ENCODE data around the gene EMILIN2. TPM values are rescaled to one million over a fixed set of nuclear protein-coding genes. Genes with fewer than 3 reads are reported as not detected.

EMILIN2 gene
- polyA plus RNA-seq, 2 of the 4 experiments (the other 2 are of a cell fraction): 5.4 to 7.8 TPM

DNA sequence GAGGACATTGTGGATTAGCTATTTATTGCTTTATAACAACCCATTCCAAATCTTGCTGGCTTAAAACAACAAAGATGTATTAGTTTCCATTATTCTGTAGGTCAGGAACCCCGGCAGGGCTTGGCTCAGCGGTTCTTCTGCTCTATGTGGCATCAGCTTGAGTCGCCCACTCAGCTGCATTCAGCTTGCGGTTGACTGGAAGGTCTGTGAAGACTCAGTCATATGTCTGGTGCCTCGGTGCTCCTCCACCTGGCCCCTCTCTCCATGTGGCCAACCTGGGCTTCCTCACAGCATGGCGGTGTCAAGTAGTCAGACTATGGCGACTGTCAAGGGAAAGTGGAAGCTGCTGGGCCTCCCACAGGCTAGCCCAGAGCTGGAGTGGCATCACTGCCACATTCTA lies 48.6 kb downstream of the EMILIN2 start:
- CTCF ChIA-PET: no interaction called here
- no peak overlapping the region for H3K27ac ChIP-seq
- H3K9me3 ChIP-seq: no peaks in the 10 kb centered on the region
- DNase-seq (ENCODE audit: low read depth in 1 of 2, low spot score in 1 of 2): no peak
- H3K4me1 ChIP-seq: no peaks in the 10 kb centered on the region
- POLR2A ChIA-PET: no interaction called here
- no peak overlapping the region for H3K4me2 ChIP-seq
- no peak for TF ChIP-seq NR3C1 (IDR thresholded peaks at IDR 0.05)
- TF ChIP-seq, protein P1, sequence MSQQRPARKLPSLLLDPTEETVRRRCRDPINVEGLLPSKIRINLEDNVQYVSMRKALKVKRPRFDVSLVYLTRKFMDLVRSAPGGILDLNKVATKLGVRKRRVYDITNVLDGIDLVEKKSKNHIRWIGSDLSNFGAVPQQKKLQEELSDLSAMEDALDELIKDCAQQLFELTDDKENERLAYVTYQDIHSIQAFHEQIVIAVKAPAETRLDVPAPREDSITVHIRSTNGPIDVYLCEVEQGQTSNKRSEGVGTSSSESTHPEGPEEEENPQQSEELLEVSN (IDR thresholded peaks at IDR 0.05; ENCODE audit: borderline replicate concordance, low read depth): no peak
- FAIRE-seq: no peak
- no peak overlapping the region for H3K4me3 ChIP-seq
- WGBS (ENCODE audit: missing lambda C conversion rate): 62% methylated on average over 7 of the region's 7 CpGs
- ATAC-seq: no peak

DNA sequence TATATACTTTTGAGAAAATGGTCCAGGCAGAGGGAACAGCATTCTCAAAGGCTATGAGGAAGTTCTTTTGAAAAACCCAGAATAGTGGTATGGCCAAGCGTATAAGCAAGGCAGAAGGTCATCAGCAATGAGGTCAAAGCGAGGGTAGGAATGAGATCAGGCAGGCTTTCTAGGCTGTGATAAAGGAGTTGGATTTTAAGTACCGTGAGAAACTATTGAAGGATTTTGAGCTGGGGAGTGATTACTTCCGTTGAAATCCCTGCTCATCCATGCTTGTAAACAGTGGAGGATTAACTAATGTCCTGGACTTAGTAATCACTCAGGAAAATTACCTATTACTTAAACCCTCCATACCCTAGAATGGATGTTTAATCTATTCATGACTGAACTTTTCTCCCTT lies 50.2 kb downstream of the EMILIN2 start:
- WGBS (ENCODE audit: missing lambda C conversion rate): 87% methylated on average over 4 of the region's 4 CpGs
- no peaks in the 10 kb centered on the region for H3K9me3 ChIP-seq
- no peak overlapping the region for H3K4me3 ChIP-seq
- no peak for FAIRE-seq
- no peak for DNase-seq (ENCODE audit: low read depth in 1 of 2, low spot score in 1 of 2)
- POLR2A ChIA-PET: no interaction called here
- TF ChIP-seq, protein P2, sequence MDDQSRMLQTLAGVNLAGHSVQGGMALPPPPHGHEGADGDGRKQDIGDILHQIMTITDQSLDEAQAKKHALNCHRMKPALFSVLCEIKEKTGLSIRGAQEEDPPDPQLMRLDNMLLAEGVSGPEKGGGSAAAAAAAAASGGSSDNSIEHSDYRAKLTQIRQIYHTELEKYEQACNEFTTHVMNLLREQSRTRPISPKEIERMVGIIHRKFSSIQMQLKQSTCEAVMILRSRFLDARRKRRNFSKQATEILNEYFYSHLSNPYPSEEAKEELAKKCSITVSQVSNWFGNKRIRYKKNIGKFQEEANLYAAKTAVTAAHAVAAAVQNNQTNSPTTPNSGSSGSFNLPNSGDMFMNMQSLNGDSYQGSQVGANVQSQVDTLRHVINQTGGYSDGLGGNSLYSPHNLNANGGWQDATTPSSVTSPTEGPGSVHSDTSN (IDR thresholded peaks at IDR 0.05): no peak
- TF ChIP-seq HDAC2 (IDR thresholded peaks at IDR 0.05): no peak
- TF ChIP-seq EP300 (IDR thresholded peaks at IDR 0.05): no peak
- no peak for TF ChIP-seq PHF8 (IDR thresholded peaks at IDR 0.05; ENCODE audit: borderline replicate concordance, low read depth)
- no peak for TF ChIP-seq CHD4 (IDR thresholded peaks at IDR 0.05; ENCODE audit: borderline replicate concordance)
- no peak for TF ChIP-seq CBX2 (IDR thresholded peaks at IDR 0.05; ENCODE audit: borderline replicate concordance, low read depth)
- TF ChIP-seq, protein P3, sequence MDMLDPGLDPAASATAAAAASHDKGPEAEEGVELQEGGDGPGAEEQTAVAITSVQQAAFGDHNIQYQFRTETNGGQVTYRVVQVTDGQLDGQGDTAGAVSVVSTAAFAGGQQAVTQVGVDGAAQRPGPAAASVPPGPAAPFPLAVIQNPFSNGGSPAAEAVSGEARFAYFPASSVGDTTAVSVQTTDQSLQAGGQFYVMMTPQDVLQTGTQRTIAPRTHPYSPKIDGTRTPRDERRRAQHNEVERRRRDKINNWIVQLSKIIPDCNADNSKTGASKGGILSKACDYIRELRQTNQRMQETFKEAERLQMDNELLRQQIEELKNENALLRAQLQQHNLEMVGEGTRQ (IDR thresholded peaks at IDR 0.05): no peak
- no peak for TF ChIP-seq CBX8 (IDR thresholded peaks at IDR 0.05)
- TF ChIP-seq HEYL (CRISPR knock-in tag; IDR thresholded peaks at IDR 0.05): no peak
- TF ChIP-seq NFE2L2 (conservative IDR thresholded peaks at IDR 0.05; ENCODE audit: low read length): no peak
- no peak for TF ChIP-seq FOXS1 (CRISPR knock-in tag; IDR thresholded peaks at IDR 0.05)
- TF ChIP-seq, protein P4, sequence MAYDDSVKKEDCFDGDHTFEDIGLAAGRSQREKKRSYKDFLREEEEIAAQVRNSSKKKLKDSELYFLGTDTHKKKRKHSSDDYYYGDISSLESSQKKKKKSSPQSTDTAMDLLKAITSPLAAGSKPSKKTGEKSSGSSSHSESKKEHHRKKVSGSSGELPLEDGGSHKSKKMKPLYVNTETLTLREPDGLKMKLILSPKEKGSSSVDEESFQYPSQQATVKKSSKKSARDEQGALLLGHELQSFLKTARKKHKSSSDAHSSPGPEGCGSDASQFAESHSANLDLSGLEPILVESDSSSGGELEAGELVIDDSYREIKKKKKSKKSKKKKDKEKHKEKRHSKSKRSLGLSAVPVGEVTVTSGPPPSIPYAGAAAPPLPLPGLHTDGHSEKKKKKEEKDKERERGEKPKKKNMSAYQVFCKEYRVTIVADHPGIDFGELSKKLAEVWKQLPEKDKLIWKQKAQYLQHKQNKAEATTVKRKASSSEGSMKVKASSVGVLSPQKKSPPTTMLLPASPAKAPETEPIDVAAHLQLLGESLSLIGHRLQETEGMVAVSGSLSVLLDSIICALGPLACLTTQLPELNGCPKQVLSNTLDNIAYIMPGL (CRISPR knock-in tag; IDR thresholded peaks at IDR 0.05; ENCODE audit: borderline replicate concordance): no peak
- no peak for TF ChIP-seq FOSL2 (IDR thresholded peaks at IDR 0.05)
- TF ChIP-seq FOSL2 (CRISPR knock-in tag; IDR thresholded peaks at IDR 0.05): no peak
- TF ChIP-seq, protein P5, sequence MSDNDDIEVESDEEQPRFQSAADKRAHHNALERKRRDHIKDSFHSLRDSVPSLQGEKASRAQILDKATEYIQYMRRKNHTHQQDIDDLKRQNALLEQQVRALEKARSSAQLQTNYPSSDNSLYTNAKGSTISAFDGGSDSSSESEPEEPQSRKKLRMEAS (IDR thresholded peaks at IDR 0.05): no peak
- TF ChIP-seq, protein P6, sequence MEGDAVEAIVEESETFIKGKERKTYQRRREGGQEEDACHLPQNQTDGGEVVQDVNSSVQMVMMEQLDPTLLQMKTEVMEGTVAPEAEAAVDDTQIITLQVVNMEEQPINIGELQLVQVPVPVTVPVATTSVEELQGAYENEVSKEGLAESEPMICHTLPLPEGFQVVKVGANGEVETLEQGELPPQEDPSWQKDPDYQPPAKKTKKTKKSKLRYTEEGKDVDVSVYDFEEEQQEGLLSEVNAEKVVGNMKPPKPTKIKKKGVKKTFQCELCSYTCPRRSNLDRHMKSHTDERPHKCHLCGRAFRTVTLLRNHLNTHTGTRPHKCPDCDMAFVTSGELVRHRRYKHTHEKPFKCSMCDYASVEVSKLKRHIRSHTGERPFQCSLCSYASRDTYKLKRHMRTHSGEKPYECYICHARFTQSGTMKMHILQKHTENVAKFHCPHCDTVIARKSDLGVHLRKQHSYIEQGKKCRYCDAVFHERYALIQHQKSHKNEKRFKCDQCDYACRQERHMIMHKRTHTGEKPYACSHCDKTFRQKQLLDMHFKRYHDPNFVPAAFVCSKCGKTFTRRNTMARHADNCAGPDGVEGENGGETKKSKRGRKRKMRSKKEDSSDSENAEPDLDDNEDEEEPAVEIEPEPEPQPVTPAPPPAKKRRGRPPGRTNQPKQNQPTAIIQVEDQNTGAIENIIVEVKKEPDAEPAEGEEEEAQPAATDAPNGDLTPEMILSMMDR (IDR thresholded peaks at IDR 0.05): no peak
- TF ChIP-seq, protein P7, sequence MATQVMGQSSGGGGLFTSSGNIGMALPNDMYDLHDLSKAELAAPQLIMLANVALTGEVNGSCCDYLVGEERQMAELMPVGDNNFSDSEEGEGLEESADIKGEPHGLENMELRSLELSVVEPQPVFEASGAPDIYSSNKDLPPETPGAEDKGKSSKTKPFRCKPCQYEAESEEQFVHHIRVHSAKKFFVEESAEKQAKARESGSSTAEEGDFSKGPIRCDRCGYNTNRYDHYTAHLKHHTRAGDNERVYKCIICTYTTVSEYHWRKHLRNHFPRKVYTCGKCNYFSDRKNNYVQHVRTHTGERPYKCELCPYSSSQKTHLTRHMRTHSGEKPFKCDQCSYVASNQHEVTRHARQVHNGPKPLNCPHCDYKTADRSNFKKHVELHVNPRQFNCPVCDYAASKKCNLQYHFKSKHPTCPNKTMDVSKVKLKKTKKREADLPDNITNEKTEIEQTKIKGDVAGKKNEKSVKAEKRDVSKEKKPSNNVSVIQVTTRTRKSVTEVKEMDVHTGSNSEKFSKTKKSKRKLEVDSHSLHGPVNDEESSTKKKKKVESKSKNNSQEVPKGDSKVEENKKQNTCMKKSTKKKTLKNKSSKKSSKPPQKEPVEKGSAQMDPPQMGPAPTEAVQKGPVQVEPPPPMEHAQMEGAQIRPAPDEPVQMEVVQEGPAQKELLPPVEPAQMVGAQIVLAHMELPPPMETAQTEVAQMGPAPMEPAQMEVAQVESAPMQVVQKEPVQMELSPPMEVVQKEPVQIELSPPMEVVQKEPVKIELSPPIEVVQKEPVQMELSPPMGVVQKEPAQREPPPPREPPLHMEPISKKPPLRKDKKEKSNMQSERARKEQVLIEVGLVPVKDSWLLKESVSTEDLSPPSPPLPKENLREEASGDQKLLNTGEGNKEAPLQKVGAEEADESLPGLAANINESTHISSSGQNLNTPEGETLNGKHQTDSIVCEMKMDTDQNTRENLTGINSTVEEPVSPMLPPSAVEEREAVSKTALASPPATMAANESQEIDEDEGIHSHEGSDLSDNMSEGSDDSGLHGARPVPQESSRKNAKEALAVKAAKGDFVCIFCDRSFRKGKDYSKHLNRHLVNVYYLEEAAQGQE (IDR thresholded peaks at IDR 0.05): no peak
- no peak for TF ChIP-seq RARB (CRISPR knock-in tag; IDR thresholded peaks at IDR 0.05)
- H3K4me2 ChIP-seq: no peak overlapping the region
- ATAC-seq: no peak
- H3K27ac ChIP-seq: no peak overlapping the region
- no peaks in the 10 kb centered on the region for H3K4me1 ChIP-seq
- CTCF ChIA-PET: no interaction called here
